ENCODE results near the gene CEPT1. TPM values are rescaled to one million over a fixed set of nuclear protein-coding genes. Genes with fewer than 3 reads are reported as not detected.

The CEPT1 gene
- total RNA-seq, 1 donor from 2014 or later, result 23.7 TPM

- TF ChIP-seq, protein P1, sequence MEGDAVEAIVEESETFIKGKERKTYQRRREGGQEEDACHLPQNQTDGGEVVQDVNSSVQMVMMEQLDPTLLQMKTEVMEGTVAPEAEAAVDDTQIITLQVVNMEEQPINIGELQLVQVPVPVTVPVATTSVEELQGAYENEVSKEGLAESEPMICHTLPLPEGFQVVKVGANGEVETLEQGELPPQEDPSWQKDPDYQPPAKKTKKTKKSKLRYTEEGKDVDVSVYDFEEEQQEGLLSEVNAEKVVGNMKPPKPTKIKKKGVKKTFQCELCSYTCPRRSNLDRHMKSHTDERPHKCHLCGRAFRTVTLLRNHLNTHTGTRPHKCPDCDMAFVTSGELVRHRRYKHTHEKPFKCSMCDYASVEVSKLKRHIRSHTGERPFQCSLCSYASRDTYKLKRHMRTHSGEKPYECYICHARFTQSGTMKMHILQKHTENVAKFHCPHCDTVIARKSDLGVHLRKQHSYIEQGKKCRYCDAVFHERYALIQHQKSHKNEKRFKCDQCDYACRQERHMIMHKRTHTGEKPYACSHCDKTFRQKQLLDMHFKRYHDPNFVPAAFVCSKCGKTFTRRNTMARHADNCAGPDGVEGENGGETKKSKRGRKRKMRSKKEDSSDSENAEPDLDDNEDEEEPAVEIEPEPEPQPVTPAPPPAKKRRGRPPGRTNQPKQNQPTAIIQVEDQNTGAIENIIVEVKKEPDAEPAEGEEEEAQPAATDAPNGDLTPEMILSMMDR (IDR thresholded peaks at IDR 0.05; ENCODE audit: insufficient read depth, low read length, poor library complexity, severe bottlenecking), result no peak
Measured at GRCh38 chr1:111179968-111180533, 40.0 kb downstream of the CEPT1 start.

DNA sequence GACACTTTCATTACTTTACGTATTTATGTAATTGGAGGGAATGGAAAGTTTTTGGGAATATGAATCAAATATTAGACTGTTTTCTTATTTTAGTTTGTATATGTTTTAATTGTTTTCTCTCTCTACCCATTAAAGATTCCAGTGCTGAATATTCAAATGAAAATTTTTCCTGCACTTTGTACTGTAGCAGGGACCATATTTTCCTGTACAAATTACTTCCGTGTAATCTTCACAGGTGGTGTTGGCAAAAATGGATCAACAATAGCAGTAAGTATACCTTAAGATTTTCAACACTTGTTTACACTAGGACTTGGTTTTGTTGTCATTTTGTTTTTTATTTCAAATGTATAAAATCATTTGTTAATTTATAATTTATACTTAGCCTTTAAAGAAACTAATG lies 42.0 kb downstream of the CEPT1 start:
- TF ChIP-seq, protein P1 (IDR thresholded peaks at IDR 0.05; ENCODE audit: insufficient read depth, low read length, poor library complexity, severe bottlenecking), result no peak
- no peak for DNase-seq (ENCODE audit: low read depth)
- H3K36me3 ChIP-seq (ENCODE audit: control insufficient read depth, insufficient read depth, low read length), result no peaks in the 10 kb centered on the region
- H3K27me3 ChIP-seq (ENCODE audit: control insufficient read depth, insufficient read depth, low read length), result no peaks in the 10 kb centered on the region
- no peak overlapping the region for H3K4me3 ChIP-seq (ENCODE audit: low read depth, low read length)

More at GRCh38 chr1:111179968-111180533, 40.0 kb downstream of the CEPT1 start:
- no peak overlapping the region for H3K4me3 ChIP-seq (ENCODE audit: low read depth, low read length)
- no peaks in the 10 kb centered on the region for H3K36me3 ChIP-seq (ENCODE audit: control insufficient read depth, insufficient read depth, low read length)
- H3K27me3 ChIP-seq (ENCODE audit: control insufficient read depth, insufficient read depth, low read length), result no peaks in the 10 kb centered on the region
- DNase-seq (ENCODE audit: low read depth), result no peak

GRCh38 chr1:111183308-111184069 lies 43.5 kb downstream of the CEPT1 start:
- Histone ChIP-seq H3K4me3 (ENCODE audit: low read depth, low read length) (no peak overlapping the region), H3K27me3 (ENCODE audit: control insufficient read depth, insufficient read depth, low read length) (no peaks in the 10 kb centered on the region), H3K36me3 (ENCODE audit: control insufficient read depth, insufficient read depth, low read length) (no peaks in the 10 kb centered on the region)
- no peak for DNase-seq (ENCODE audit: low read depth)
- TF ChIP-seq, protein P1 (IDR thresholded peaks at IDR 0.05; ENCODE audit: insufficient read depth, low read length, poor library complexity, severe bottlenecking), result no peak

- no peaks in the 10 kb centered on the region for H3K27me3 ChIP-seq (ENCODE audit: control insufficient read depth, insufficient read depth, low read length)
- H3K4me3 ChIP-seq (ENCODE audit: low read depth, low read length), result no peak overlapping the region
- TF ChIP-seq, protein P1 (IDR thresholded peaks at IDR 0.05; ENCODE audit: insufficient read depth, low read length, poor library complexity, severe bottlenecking), result no peak
- no peaks in the 10 kb centered on the region for H3K36me3 ChIP-seq (ENCODE audit: control insufficient read depth, insufficient read depth, low read length)
- no peak for DNase-seq (ENCODE audit: low read depth)
Measured at GRCh38 chr1:111184663-111185062, 44.6 kb downstream of the CEPT1 start.

- TF ChIP-seq, protein P1 (IDR thresholded peaks at IDR 0.05; ENCODE audit: insufficient read depth, low read length, poor library complexity, severe bottlenecking), result no peak
- Histone ChIP-seq H3K36me3 (ENCODE audit: control insufficient read depth, insufficient read depth, low read length) (no peaks in the 10 kb centered on the region), H3K27me3 (ENCODE audit: control insufficient read depth, insufficient read depth, low read length) (no peaks in the 10 kb centered on the region), H3K4me3 (ENCODE audit: low read depth, low read length) (no peak overlapping the region)
- DNase-seq (ENCODE audit: low read depth), result no peak
Measured at GRCh38 chr1:111190931-111191451, 51.0 kb downstream of the CEPT1 start.
